NCI-H1105 treated with DMSO at 0.1 percent for 48 hours (cell line): ENCODE measurements around the gene OXCT2.

Source experiments
- DNase-seq: peaks from one replicate; lab custom pipeline; 2025; lab: John Stamatoyannopoulos, UW

The OXCT2 gene

DNA sequence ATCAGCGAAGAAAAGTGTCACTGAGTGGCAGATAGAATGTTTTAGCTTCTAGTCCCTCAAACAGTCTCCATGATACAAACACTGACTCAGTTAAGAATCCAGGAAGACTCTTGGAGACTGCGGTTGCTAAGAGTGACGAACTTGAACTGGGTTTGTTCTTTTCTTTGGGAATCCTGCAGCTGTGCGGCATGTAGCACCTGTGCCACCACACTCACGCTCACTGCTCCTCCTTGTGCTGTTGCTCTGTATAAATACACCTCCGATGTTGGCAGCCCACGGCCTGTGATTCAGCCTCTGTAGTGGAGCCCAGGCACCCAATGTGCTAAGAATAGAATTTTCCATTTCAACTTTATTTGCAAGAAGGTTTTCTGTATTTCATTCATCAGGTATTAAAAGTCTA lies 38.0 kb downstream of the OXCT2 start:
- DNase-seq: no peak

DNA sequence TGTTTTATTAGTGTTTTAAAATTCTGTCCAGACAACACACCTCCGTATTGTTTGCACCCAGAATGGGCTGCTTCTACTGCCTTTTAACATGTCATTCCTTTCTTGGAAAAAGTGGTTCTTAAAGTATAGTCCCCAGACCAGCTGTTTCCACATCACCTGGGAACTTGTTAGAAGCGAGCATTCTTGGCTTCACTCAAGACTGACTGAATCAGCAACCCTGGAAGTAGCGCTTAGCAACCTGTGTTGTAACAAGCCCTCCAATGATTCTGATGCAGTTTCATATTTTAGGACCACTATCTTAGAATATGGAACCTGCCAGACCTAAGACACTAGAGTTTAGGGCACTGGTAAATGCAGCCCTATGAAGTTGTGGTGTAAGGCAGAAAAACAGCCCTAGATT lies 38.4 kb downstream of the OXCT2 start:
- no peak for DNase-seq

DNA sequence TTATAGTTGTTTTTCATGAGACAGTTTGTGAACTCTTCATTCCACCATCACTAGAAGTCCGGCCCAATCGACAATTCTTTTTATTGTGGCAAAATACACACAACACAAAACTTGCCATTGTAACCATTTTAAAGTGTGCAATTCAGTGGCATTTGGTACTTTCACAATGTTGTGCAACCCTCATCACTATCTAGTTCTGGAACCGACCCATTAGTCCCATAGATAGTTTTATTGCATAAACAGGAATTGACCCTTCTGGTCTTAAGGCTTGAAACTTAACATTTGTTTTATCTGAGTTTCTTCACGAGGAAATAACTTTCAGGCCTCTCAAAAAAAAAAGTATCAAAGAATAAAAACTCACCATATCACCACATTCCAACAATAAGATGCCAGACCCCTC lies 41.3 kb downstream of the OXCT2 start:
- DNase-seq: no peak

DNA sequence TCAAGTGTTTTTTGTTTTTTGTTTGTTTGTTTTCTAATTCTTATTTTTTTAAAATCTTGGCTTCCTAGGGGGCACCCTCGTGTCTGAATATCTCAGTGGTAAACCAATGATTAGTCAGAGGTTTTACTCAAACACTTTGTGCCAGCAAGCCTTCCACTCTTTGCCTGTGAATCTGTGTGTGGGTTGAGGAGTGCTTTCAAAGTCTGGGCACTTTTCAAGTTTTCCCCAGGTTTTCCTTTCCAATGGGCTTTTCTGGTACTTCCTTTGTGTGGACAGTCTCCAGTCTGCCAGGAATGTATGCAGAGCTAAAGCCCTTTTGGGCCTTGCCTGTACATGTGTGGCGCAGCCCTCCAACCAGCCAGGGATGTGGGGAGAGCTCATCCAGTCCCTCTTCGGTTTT lies 42.1 kb downstream of the OXCT2 start:
- DNase-seq: no peak

DNA sequence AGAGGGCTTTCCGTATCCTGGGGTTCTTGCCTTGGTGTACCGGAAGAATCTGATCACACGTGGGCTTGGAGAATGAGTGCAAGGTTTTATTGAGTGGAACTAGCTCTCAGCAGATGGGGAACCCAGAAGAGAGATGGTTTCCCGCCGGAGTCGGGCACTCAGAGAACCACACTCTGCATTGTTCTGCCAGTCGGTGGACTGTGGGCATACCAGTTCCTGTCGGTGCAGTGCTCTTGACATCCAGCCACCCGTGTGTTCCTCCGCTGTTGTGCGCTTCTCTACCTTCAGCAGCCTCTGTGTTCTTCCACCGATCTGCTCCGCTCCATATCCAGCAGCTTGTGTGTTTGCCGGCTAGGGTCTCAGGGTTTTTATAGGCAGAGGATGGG lies 43.2 kb downstream of the OXCT2 start:
- no peak for DNase-seq

DNA sequence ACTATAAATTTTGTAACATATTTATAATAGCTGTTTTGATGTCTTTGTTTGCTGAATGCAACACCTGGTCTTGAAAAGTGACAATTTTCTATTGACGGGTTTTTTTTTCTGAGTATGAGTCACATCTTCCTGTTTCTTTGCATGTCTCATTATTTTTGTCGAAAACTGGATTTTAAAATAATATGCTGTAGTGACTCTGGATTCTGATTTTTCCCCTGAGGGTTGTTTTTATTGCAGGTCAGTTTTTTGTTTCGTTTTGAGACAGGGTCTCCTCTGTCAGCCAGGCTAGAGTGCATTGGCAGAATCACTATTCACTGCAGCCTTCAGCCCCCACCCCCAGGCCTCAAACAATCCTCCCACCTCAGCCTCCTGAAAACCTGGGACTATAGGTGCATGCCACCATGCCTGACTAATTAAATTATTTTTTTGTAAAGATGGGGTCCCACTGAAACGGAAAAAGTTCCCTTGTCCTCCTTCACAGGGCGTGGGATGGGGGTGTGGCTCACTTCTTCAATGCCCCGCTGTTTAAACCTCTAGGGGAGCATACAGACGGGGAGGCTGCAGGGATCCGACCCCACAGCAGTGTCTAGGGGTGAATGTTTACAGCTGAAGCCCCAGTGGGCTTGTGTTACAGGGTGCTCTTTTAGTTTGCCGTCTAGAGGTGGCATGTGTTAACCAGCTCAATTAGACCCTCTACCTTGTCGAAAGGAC lies 43.8 kb downstream of the OXCT2 start:
- no peak for DNase-seq

DNA sequence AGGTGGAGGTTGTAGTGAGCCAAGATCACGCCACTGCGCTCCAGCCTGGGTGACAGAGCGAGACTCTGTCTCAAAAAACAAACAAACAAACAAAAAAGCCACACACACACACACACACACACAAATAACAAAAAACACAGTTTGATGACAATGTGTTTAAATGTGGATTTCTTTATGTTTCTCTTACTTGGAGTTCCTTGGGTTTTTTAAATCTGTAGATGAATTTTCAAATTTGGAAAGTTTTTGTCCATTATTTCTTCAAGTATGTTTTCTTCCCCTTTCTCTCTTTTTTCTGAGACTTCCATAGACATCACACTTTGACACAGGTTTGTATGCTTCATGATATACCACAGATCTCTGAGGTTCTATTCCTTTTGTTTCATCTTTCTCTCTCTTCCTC lies 44.5 kb downstream of the OXCT2 start:
- DNase-seq: no peak

DNA sequence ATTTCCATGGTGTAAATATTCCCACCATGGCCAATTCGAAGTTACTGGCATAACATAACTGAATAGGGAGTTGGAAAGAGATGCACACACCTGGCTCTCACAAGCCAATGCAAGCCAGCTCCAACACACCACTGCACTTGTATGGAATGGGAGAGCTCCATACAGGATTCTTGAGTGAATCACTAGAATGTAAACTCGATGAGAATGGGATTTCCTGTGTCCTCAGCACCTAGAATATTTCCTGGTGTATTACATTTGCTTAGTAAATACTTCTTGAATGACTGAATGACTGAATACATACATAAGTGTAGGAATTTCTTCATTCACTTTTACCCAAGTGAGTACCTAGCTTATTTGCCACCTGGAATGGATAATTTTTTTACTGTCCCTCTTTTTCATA lies 48.7 kb downstream of the OXCT2 start:
- no peak for DNase-seq

DNA sequence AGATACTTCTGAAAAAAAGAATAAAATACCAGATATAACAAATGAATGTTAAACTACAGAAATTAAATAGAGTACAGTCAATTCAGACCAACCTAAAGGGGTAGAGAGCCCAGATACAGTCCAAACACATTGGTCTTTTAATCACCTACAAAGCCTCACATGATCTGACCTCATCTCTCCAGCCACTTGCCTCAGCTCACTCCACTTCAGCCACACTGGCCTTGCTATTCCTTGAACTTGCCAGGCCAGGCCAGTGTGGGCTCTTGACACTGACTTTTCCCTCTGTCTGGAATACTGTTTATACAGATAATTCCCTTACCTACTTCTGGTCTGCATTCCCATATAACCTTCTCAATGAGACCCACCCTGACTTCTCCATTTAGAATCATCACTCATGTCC lies 49.5 kb downstream of the OXCT2 start:
- no peak for DNase-seq

DNA sequence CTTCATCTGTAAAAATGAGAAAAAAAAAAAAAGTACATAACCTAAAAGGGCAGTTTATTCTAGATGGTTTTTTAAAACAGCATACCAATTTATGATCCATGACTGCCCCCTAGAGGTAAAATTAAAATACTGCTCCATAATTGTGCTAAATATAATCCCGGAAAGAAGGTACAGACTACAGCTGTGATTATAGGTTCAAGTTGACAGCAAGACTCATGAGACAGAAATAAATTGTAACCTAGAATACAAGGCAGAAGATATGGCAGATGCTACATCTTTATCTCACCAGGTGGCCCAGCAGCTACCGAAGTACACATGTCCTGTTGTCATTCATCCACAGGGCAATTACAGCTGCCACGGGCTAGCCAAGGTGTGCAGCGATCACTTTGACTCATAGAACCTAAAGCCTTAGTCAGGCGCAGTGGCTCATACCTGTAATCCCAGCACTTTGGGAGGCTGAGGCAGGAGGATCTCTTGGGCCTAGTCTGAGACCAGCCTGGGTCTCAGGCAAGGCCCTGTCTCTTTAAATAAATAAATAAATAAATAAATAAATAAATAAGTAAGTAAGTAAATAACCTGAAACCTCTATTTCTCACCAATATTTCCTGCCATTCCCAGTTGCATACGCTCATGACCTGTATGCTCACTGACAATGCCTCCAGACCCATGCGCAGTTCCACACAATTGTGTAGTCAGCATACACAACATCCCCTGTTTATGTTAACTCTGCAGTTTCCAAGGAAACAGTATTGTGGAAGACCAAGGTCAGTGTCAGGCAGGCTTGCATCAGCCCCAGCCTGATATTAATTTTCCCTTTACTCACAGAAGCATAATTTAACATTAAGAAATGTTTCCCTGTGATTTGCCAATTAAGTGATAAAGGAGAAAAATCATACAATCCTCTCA lies 50.8 kb downstream of the OXCT2 start:
- peak; percentile 72 for DNase-seq
